HepG2 (cell line): ENCODE data around the gene MIER1. TPM values are rescaled to one million over a fixed set of nuclear protein-coding genes. Genes with fewer than 3 reads are reported as not detected.

Source experiments
- CCDC6 ChIP-seq: sonication (generic); formaldehyde crosslinking; IDR thresholded peaks from 2 replicates; pipeline ENCODE4 v1.8.1; 2022; ENCODE audit warnings: mild to moderate bottlenecking, missing genetic modification reagents, moderate library complexity
- DMAP1 ChIP-seq: IDR thresholded peaks from 2 replicates; pipeline ENCODE4 v1.6.1; 2016
- EEA1 ChIP-seq: sonication (generic); formaldehyde crosslinking; IDR thresholded peaks from 2 replicates; pipeline ENCODE4 v1.5.1; 2020; ENCODE audit warnings: mild to moderate bottlenecking, missing genetic modification reagents, borderline replicate concordance
- FOXO4 ChIP-seq: sonication (generic); formaldehyde crosslinking; conservative IDR thresholded peaks from 2 replicates; pipeline ENCODE4 v1.8.1; 2023; ENCODE audit warnings: missing genetic modification reagents
- GATAD1 ChIP-seq: IDR thresholded peaks from 2 replicates; pipeline ENCODE4 v1.6.1; 2016; ENCODE audit warnings: missing genetic modification reagents, missing compliant biosample characterization
- HES4 ChIP-seq: sonication (generic); formaldehyde crosslinking; IDR thresholded peaks from 2 replicates; pipeline ENCODE4 v1.9.0; 2021; ENCODE audit warnings: mild to moderate bottlenecking, missing genetic modification reagents, borderline replicate concordance
- KDM1A ChIP-seq: IDR thresholded peaks from 2 replicates; pipeline ENCODE4 v1.6.1; 2016; ENCODE audit warnings: missing compliant biosample characterization
- KDM3A ChIP-seq: IDR thresholded peaks from 2 replicates; pipeline ENCODE4 v1.6.1; 2018; ENCODE audit warnings: low read depth, missing compliant biosample characterization
- KLF15 ChIP-seq: sonication (generic); formaldehyde crosslinking; IDR thresholded peaks from 2 replicates; pipeline ENCODE4 v1.8.1; 2023; ENCODE audit warnings: borderline replicate concordance, mild to moderate bottlenecking, inconsistent platforms, missing genetic modification reagents, mixed read lengths
- MIER2 ChIP-seq: IDR thresholded peaks from 2 replicates; pipeline ENCODE4 v1.6.1; 2016; ENCODE audit warnings: missing biosample characterization, missing genetic modification reagents
- NONO ChIP-seq, 2 experiments: fragments of 450-650 bp in 1 of 2; sonication (generic) in 1 of 2; formaldehyde crosslinking in 1 of 2; IDR thresholded peaks in 1 of 2; conservative IDR thresholded peaks in 1 of 2; 2 replicates each; pipeline versions ENCODE4 v1.6.1 to v1.8.0; 2017 to 2022; ENCODE audit warnings: mild to moderate bottlenecking in 1 of 2, missing genetic modification reagents in 1 of 2, moderate library complexity in 1 of 2
- NR2C2 ChIP-seq: sonication (generic); formaldehyde crosslinking; IDR thresholded peaks from 2 replicates; pipeline ENCODE4 v1.4.0; 2020; ENCODE audit warnings: missing genetic modification reagents, mild to moderate bottlenecking, moderate library complexity, borderline replicate concordance
- RFX1 ChIP-seq: fragments of 450-650 bp; IDR thresholded peaks from 2 replicates; pipeline ENCODE4 v1.6.1; 2017
- SKIL ChIP-seq: sonication (generic); formaldehyde crosslinking; IDR thresholded peaks from 2 replicates; pipeline ENCODE4 v1.8.0; 2022; ENCODE audit warnings: missing genetic modification reagents, mild to moderate bottlenecking, moderate library complexity, borderline replicate concordance
- TFDP1 ChIP-seq: IDR thresholded peaks from 2 replicates; pipeline ENCODE4 v1.6.1; 2016; ENCODE audit warnings: missing compliant biosample characterization, missing genetic modification reagents, borderline replicate concordance
- ZNF441 ChIP-seq: sonication (generic); formaldehyde crosslinking; IDR thresholded peaks from 2 replicates; pipeline ENCODE4 v1.7.0; 2021; ENCODE audit warnings: missing genetic modification reagents, borderline replicate concordance
- ZNF513 ChIP-seq: sonication (generic); formaldehyde crosslinking; conservative IDR thresholded peaks from 2 replicates; pipeline ENCODE4 v1.5.0; 2020; ENCODE audit warnings: missing genetic modification reagents
- ZNF577 ChIP-seq: sonication (generic); formaldehyde crosslinking; IDR thresholded peaks from 2 replicates; pipeline ENCODE4 v1.4.0; 2020; ENCODE audit warnings: mild to moderate bottlenecking, low read depth, missing genetic modification reagents, borderline replicate concordance
- ZNF703 ChIP-seq: sonication (generic); formaldehyde crosslinking; IDR thresholded peaks from 2 replicates; pipeline ENCODE4 v1.5.1; 2020; ENCODE audit warnings: missing genetic modification reagents, mild to moderate bottlenecking, moderate library complexity, borderline replicate concordance
- ZNF773 ChIP-seq: sonication (generic); formaldehyde crosslinking; IDR thresholded peaks from 2 replicates; pipeline ENCODE4 v1.4.0; 2020; ENCODE audit warnings: missing genetic modification reagents, borderline replicate concordance
- ZSCAN5A ChIP-seq: sonication (generic); formaldehyde crosslinking; IDR thresholded peaks from 2 replicates; pipeline ENCODE4 v1.8.0; 2022; ENCODE audit warnings: mild to moderate bottlenecking, missing genetic modification reagents, borderline replicate concordance
- polyA plus RNA-seq, 8 experiments: library from polyadenylated mRNA; depleted of rRNA in 3 of 8; stranded (reverse) in 7 of 8; unstranded in 1 of 8; fragments of >200 nt; fragmentation: Illumina TruSeq in 4 of 8; extraction: Trizol in 4 of 8; gene quantifications; 2 replicates each; pipeline versions ENCODE4 v1.2.1 to v1.2.3, GENCODE V29; 2011 to 2016; ENCODE audit warnings: low read depth in 4 of 8, missing spikeins in 1 of 8, mixed read lengths in 1 of 8; ENCODE audit not compliant: insufficient read depth in 1 of 8
- total RNA-seq, 5 experiments: library from RNA; depleted of rRNA; stranded (reverse); fragments of >200 nt; fragmentation: Illumina TruSeq; extraction: Trizol; gene quantifications; 2 replicates each; pipeline ENCODE4 v1.2.3, GENCODE V29; 2016; ENCODE audit warnings: low read depth in 1 of 5

Gene MIER1
- total and polyA plus RNA-seq, 2 of the 13 experiments (the other 11 are each of a cell fraction or from before 2014, with no cell fraction given) = 7.0 to 30.4 TPM

- no peak for TF ChIP-seq ZNF513 (CRISPR knock-in tag)
- peak; percentile 85 for TF ChIP-seq GATAD1 (CRISPR knock-in tag)
- TF ChIP-seq KDM3A (CRISPR knock-in tag) = no peak
- no peak for TF ChIP-seq FOXO4 (CRISPR knock-in tag)
- no peak; the same call in 1 of the 2 replicates for TF ChIP-seq CCDC6 (CRISPR knock-in tag)
- TF ChIP-seq KLF15 (CRISPR knock-in tag) = no peak
- TF ChIP-seq ZNF703 (CRISPR knock-in tag) = no peak
- peak; percentile 98 for TF ChIP-seq ZNF441
- no peak for TF ChIP-seq KDM1A (CRISPR knock-in tag)
- no peak for TF ChIP-seq ZNF773 (CRISPR knock-in tag)
- peak; percentile 75; the same call in 1 of the 2 replicates for TF ChIP-seq DMAP1
- TF ChIP-seq NONO (IDR thresholded peaks at IDR 0.05) = no peak
- peak; percentile 89 for TF ChIP-seq NONO (CRISPR knock-in tag; conservative IDR thresholded peaks at IDR 0.05)
- peak; percentile 88; the same call in 1 of the 2 replicates for TF ChIP-seq TFDP1
- TF ChIP-seq SKIL = peak; percentile 54; the same call in 1 of the 2 replicates
- TF ChIP-seq EEA1 = no peak
- 0 out of 2 replicates have a peak, but pooled peaks have one; percentile 38 for TF ChIP-seq ZSCAN5A (CRISPR knock-in tag)
- TF ChIP-seq ZNF577 (CRISPR knock-in tag) = no peak
- peak; percentile 93 for TF ChIP-seq RFX1
- TF ChIP-seq NR2C2 (CRISPR knock-in tag) = peak; percentile 58; the same call in 1 of the 2 replicates
- peak; percentile 90; the same call in 1 of the 2 replicates for TF ChIP-seq HES4 (CRISPR knock-in tag)
- 0 out of 2 replicates have a peak, but pooled peaks have one; percentile 12 for TF ChIP-seq MIER2 (CRISPR knock-in tag)
Measured at GRCh38 chr1:66924756-66925557, at the start of gene MIER1, which contains the start of gene DNAI4 (continued).
